GM12864 (cell line): ENCODE measurements around the gene RNF217.
"Not testable (repeated sequence)": the region's sequence is repeated elsewhere in the genome, so short reads cannot be mapped to it uniquely, and the experiment has no call there.

Source experiments
- DNase-seq: peaks from one replicate; pipeline ENCODE4 v3.0.0-alpha.2; 2011; ENCODE audit warnings: low read depth
- H3K4me3 ChIP-seq: 2 replicates; pipeline ENCODE4 v1.5.1; 2011; ENCODE audit warnings: mild to moderate bottlenecking, low read depth, low read length, control low read depth
- TF ChIP-seq, protein P1 (sequence below): IDR thresholded peaks from 2 replicates; pipeline ENCODE4 v1.5.1; 2011; ENCODE audit warnings: low read depth, mild to moderate bottlenecking, moderate library complexity, low read length, control low read depth, inconsistent platforms; ENCODE audit errors: missing control alignments

Gene RNF217

DNA sequence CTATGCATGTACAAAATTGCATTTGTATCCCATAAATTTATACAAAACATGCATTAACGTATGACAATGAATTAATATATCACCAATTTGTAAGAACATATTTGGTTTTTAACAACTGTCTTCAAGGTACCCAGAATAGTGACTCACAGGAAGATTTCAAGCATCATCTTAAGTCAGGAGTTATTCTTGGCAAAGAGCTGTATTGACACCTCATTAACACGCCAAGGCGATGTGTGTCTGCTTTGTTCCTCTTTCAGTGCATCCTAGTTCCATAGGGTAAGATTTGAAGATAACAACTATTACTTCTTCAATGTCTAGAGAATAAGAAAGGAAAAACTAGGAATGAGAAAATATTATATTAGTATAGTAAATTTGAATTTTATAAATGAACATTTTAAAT, 155.6 kb downstream of the RNF217 start:
- H3K4me3 ChIP-seq, result no peak overlapping the region
- TF ChIP-seq, protein P1, sequence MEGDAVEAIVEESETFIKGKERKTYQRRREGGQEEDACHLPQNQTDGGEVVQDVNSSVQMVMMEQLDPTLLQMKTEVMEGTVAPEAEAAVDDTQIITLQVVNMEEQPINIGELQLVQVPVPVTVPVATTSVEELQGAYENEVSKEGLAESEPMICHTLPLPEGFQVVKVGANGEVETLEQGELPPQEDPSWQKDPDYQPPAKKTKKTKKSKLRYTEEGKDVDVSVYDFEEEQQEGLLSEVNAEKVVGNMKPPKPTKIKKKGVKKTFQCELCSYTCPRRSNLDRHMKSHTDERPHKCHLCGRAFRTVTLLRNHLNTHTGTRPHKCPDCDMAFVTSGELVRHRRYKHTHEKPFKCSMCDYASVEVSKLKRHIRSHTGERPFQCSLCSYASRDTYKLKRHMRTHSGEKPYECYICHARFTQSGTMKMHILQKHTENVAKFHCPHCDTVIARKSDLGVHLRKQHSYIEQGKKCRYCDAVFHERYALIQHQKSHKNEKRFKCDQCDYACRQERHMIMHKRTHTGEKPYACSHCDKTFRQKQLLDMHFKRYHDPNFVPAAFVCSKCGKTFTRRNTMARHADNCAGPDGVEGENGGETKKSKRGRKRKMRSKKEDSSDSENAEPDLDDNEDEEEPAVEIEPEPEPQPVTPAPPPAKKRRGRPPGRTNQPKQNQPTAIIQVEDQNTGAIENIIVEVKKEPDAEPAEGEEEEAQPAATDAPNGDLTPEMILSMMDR, result no peak
- no peak for DNase-seq

DNA sequence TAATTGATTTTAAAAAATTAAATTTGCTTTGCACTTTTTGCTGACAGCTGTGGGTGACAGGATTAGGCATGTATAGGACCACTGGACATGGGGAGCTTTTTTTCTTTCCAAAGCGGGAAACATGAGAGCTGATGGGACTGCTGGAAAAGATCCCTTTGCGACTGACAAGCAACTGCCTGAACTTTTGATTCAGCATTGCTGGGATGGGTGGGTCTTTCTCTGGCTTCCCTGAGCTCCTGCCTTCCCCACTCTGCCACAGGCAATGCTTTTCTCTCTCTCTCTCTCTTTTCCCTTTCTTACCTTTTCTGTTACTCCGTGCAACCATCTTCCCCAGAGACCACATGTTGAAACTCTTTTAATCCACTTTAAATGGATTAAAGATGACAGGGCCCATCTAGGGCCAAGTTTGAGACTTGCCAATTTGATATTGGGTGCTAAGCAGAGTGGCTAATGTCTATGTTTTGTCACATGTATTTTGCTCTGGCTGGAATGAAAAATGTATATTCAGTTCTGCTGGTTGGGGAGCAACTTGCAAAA, 157.9 kb downstream of the RNF217 start:
- TF ChIP-seq, protein P1, result no peak
- no peak overlapping the region for H3K4me3 ChIP-seq
- DNase-seq, result no peak

DNA sequence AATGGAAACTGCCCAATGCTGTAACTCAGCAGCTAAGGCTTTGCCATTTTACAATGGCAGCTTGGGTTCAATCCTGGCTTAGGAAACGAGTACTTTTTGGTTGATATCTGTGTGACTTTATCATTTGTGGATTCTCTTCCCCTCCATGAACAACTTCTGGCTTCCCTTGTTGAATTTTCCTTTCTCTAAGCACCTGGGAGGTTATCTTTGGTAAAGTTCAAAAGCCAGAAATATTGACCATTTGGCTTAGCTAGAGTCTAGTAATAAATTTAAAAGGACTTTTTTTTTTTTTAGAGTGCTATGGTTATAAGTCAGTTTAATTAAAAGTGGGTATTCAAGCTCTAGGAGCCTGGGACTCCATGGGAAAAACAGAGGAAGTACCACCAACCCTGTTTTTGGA, 159.7 kb downstream of the RNF217 start:
- TF ChIP-seq, protein P1, result no peak
- no peak for DNase-seq
- H3K4me3 ChIP-seq, result no peak overlapping the region

DNA sequence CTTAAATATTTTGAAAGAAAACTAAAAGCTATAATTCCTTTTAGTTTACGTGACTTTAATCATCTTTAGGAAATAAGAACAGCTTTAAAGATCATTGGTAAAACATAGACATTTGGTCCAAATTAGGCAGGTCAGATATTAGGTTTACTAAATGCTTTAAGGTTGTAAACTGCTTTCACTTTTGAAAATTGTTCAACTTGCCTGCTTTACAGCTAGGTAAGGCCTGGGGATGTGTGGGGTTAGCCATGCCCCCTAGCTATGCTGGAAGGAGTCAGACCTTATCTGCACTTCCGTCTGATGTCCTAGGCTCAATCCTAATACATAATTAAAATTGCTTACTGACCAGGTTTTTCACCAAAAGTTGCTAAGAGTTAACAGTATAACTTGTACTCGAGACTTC, 160.8 kb downstream of the RNF217 start:
- DNase-seq, result no peak
- H3K4me3 ChIP-seq, result no peak overlapping the region
- TF ChIP-seq, protein P1, result no peak

DNA sequence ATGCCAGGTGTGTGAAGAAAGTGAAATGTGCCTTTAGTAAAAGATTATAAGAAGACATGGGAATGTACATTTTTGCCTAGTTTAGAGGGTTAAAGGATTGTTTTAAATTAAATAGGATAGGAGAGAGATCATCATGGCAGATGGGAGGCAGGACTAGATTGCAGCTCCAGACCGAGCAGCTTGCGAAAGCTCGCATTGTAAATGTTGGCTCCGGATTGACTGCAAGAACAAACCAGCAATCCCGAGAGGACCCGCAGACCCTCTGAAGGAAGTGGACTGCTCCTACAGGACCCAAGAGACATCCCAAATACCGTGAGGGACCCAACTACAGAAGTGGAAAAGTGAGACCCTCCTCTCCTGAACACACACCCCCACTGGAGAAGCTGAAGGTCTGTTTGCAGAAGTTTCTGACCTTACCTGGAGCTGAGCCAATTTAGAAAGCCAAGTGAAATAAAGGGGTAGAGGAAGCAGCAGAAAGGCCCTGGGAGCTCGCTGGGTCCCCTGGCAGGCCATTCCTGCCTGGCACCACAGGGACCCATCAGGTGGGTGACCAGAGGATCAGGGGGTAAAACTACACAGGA, 161.3 kb downstream of the RNF217 start:
- no peak for DNase-seq
- no peak overlapping the region for H3K4me3 ChIP-seq
- TF ChIP-seq, protein P1, result no peak

DNA sequence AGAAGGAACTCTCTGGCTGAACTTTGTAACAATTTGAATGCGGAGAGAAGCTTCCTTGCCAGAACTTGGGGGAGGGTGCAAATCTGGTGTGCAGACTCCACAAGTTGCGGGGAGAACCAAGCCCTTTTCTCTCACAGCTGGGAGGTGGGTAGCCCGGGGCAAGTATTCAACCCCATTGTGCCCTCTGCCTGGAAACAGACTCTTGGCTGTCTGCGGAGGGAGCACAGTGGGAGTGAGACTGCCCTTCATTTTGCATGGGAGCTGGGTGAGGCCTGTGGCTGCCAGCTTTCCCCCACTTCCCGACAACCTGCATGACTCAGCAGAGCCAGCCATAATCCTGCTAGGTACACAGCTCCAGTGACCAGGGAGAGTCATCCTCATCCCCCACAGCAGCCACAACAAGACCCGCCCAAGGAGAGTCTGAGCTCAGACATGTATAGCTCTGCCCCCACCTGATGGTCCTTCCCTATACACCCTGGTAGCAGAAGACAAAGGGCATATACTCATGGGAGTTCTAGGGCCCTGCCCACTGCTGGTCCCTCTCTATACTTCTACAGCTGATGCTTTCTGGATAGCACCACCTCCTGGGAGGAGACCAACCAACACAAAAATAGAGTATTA, 161.9 kb downstream of the RNF217 start:
- no peak overlapping the region for H3K4me3 ChIP-seq
- TF ChIP-seq, protein P1, result no peak
- DNase-seq, result no peak

DNA sequence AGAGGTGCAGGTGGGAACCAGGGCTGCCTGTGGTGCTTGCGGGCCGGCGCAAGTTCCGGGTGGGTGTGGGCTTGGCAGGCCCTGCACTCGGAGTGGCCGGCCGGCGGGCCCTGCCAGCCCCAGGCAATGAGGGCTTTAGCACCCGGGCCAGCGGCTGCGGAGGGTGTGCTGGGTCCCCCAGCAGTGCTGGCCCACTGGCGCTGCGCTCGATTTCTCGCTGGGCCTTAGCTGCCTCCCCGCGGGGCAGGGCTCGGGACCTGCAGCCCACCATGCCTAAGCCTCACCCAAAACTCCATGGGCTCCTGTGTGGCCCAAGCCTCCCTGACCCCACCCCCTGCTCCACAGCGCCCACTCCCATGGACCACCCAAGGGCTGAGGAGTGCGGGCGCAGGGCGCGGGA, 163.6 kb downstream of the RNF217 start:
- not testable (repeated sequence) for DNase-seq, H3K4me3 ChIP-seq
